Measurements from ENCODE around the gene PMP22.

- TF ChIP-seq CTCF (IDR thresholded peaks at IDR 0.05; ENCODE audit: low read depth, low read length) = no peak
- TF ChIP-seq POLR2A (IDR thresholded peaks at IDR 0.05; ENCODE audit: extremely low read depth, insufficient read length) = no peak
- TF ChIP-seq MAX (IDR thresholded peaks at IDR 0.05; ENCODE audit: low read depth, low read length) = no peak
Measured at GRCh38 chr17:15245054-15245453, 20.1 kb downstream of the PMP22 start.

All from NB4 (cell line).